Measurements from ENCODE around the gene ACMSD.
"Not testable (repeated sequence)": the region's sequence is repeated elsewhere in the genome, so short reads cannot be mapped to it uniquely, and the experiment has no call there.

The ACMSD gene

GRCh38 chr2:134838143-134838620 lies at the start of gene ACMSD:
TSS of gene ACMSD (plus strand) at chr2:134838616. CDS start at chr2:134838683, 67 bp downstream.
- in situ Hi-C loops (cut with MboI; ENCODE audit: low sequenced_read_pairs), result no loop called here

- in situ Hi-C loops (cut with MboI; ENCODE audit: low sequenced_read_pairs), result no loop called here
These were observed 47.9 kb upstream of the ACMSD start for GRCh38 chr2:134790487-134790886.

GRCh38 chr2:134791616-134792015 lies 46.8 kb upstream of the ACMSD start:
- in situ Hi-C loops (cut with MboI; ENCODE audit: low sequenced_read_pairs), result no loop called here

GRCh38 chr2:134792186-134792585 lies 46.2 kb upstream of the ACMSD start:
- in situ Hi-C loops (cut with MboI; ENCODE audit: low sequenced_read_pairs), result no loop called here

- in situ Hi-C loops (cut with MboI; ENCODE audit: low sequenced_read_pairs), result no loop called here
These were observed 42.7 kb upstream of the ACMSD start for GRCh38 chr2:134795765-134796164.

- in situ Hi-C loops (cut with MboI; ENCODE audit: low sequenced_read_pairs), result no loop called here
These were observed 42.0 kb upstream of the ACMSD start for GRCh38 chr2:134796373-134796772.

- in situ Hi-C loops (cut with MboI; ENCODE audit: low sequenced_read_pairs), result no loop called here
These were observed 38.5 kb upstream of the ACMSD start for GRCh38 chr2:134799936-134800335.

- in situ Hi-C loops (cut with MboI; ENCODE audit: low sequenced_read_pairs), result no loop called here
These were observed 38.1 kb upstream of the ACMSD start for GRCh38 chr2:134800341-134800740.

GRCh38 chr2:134803609-134804405 lies 34.6 kb upstream of the ACMSD start:
- in situ Hi-C loops (cut with MboI; ENCODE audit: low sequenced_read_pairs), result not testable (repeated sequence)

GRCh38 chr2:134815741-134816140 lies 22.7 kb upstream of the ACMSD start:
- in situ Hi-C loops (cut with MboI; ENCODE audit: low sequenced_read_pairs), result no loop called here

GRCh38 chr2:134818321-134818720 lies 20.1 kb upstream of the ACMSD start:
- in situ Hi-C loops (cut with MboI; ENCODE audit: low sequenced_read_pairs), result no loop called here

GRCh38 chr2:134819334-134819733 lies 19.1 kb upstream of the ACMSD start:
- in situ Hi-C loops (cut with MboI; ENCODE audit: low sequenced_read_pairs), result no loop called here

GRCh38 chr2:134823431-134823830 lies 15.0 kb upstream of the ACMSD start:
- in situ Hi-C loops (cut with MboI; ENCODE audit: low sequenced_read_pairs), result no loop called here

- in situ Hi-C loops (cut with MboI; ENCODE audit: low sequenced_read_pairs), result no loop called here
These were observed 14.6 kb upstream of the ACMSD start for GRCh38 chr2:134823832-134824231.

GRCh38 chr2:134825716-134826115 lies 12.7 kb upstream of the ACMSD start:
- in situ Hi-C loops (cut with MboI; ENCODE audit: low sequenced_read_pairs), result not testable (repeated sequence)

- in situ Hi-C loops (cut with MboI; ENCODE audit: low sequenced_read_pairs), result no loop called here
These were observed 2.9 kb upstream of the ACMSD start for GRCh38 chr2:134835471-134835870.

- in situ Hi-C loops (cut with MboI; ENCODE audit: low sequenced_read_pairs), result no loop called here
These were observed 1.4 kb upstream of the ACMSD start for GRCh38 chr2:134836986-134837385.

- in situ Hi-C loops (cut with MboI; ENCODE audit: low sequenced_read_pairs), result no loop called here
These were observed 1.2 kb downstream of the ACMSD start for GRCh38 chr2:134839649-134840048.

GRCh38 chr2:134842930-134843490 lies 4.6 kb downstream of the ACMSD start:
- in situ Hi-C loops (cut with MboI; ENCODE audit: low sequenced_read_pairs), result no loop called here

GRCh38 chr2:134843968-134844367 lies 5.6 kb downstream of the ACMSD start:
- in situ Hi-C loops (cut with MboI; ENCODE audit: low sequenced_read_pairs), result no loop called here

GRCh38 chr2:134845028-134845427 lies 6.6 kb downstream of the ACMSD start:
- in situ Hi-C loops (cut with MboI; ENCODE audit: low sequenced_read_pairs), result no loop called here

GRCh38 chr2:134845719-134846118 lies 7.3 kb downstream of the ACMSD start:
- in situ Hi-C loops (cut with MboI; ENCODE audit: low sequenced_read_pairs), result no loop called here

Measured in HL-60/S4 treated with phorbol 12-myristate 13-acetate at 8.2 ng/mL for 4 days and 3 days (cell line).